Tibial nerve (tissue), 4 donors: ENCODE measurements around the gene EFCAB12. TPM values are rescaled to one million over a fixed set of nuclear protein-coding genes. Genes with fewer than 3 reads are reported as not detected.
"Not testable (repeated sequence)": the region's sequence is repeated elsewhere in the genome, so short reads cannot be mapped to it uniquely, and the experiment has no call there.

Experiments used
- DNase-seq, 2 donors: peaks; one replicate each; pipeline ENCODE4 v3.0.0-alpha.2; 2019; ENCODE audit warnings: low spot score in 2 of 2
- H3K27ac ChIP-seq, 4 donors: fragments of 200-600 bp; sonication (generic) in 3 of 4; one replicate each; pipeline ENCODE4 v1.5.1; 2017 to 2019; ENCODE audit warnings: mild to moderate bottlenecking in 1 of 4
- H3K27me3 ChIP-seq, 2 donors: fragments of 200-600 bp; sonication (generic) in 1 of 2; one replicate each; pipeline versions ENCODE4 v1.5.1 to v1.6.0; 2017 to 2019
- H3K36me3 ChIP-seq, 3 donors: fragments of 200-600 bp; sonication (generic); one replicate each; pipeline ENCODE4 v1.5.1; 2018 to 2019
- H3K4me1 ChIP-seq, 4 donors: fragments of 200-600 bp; sonication (generic) in 3 of 4; one replicate each; pipeline ENCODE4 v1.5.1; 2017 to 2019
- H3K4me3 ChIP-seq, 4 donors: fragments of 200-600 bp; sonication (generic) in 3 of 4; one replicate each; pipeline ENCODE4 v1.5.1; 2017 to 2019; ENCODE audit warnings: mild to moderate bottlenecking in 1 of 4, moderate library complexity in 1 of 4
- H3K9me3 ChIP-seq, 4 donors: fragments of 200-600 bp; sonication (generic) in 3 of 4; one replicate each; pipeline ENCODE4 v1.5.1; 2017 to 2019
- CTCF ChIP-seq, 5 experiments: fragments of 200-600 bp in 3 of 5; fragments of 450-650 bp in 2 of 5; sonication (generic) in 3 of 5; IDR thresholded peaks; one replicate each; pipeline ENCODE4 v1.5.1; 2016 to 2019; ENCODE audit warnings: antibody characterized with exemption in 5 of 5, mild to moderate bottlenecking in 3 of 5, moderate library complexity in 2 of 5
- EP300 ChIP-seq, 2 donors: sonication (generic); formaldehyde crosslinking; IDR thresholded peaks; one replicate each; pipeline ENCODE4 v1.6.1; 2017; ENCODE audit warnings: antibody characterized with exemption in 2 of 2, mild to moderate bottlenecking in 1 of 2
- POLR2A ChIP-seq, 2 donors: fragments of 450-650 bp; IDR thresholded peaks; one replicate each; pipeline ENCODE4 v1.6.1; 2017; ENCODE audit warnings: antibody characterized with exemption in 2 of 2, mild to moderate bottlenecking in 2 of 2, moderate library complexity in 2 of 2
- WGBS, 2 donors: methylation state at CpG; one replicate each; pipeline ENCODE4 v1.1.5; 2018; 5-methylcytosine and 5-hydroxymethylcytosine counted together
- total RNA-seq, 4 donors: library from RNA; depleted of rRNA; stranded (reverse); fragments of >200 nt; gene quantifications; one replicate each; pipeline ENCODE4 v1.1.0, GENCODE V29; 2016

EFCAB12 gene
- total RNA-seq, 4 donors from 2014 or later, result 0.22 to 2.2 (median 0.46) TPM

DNA sequence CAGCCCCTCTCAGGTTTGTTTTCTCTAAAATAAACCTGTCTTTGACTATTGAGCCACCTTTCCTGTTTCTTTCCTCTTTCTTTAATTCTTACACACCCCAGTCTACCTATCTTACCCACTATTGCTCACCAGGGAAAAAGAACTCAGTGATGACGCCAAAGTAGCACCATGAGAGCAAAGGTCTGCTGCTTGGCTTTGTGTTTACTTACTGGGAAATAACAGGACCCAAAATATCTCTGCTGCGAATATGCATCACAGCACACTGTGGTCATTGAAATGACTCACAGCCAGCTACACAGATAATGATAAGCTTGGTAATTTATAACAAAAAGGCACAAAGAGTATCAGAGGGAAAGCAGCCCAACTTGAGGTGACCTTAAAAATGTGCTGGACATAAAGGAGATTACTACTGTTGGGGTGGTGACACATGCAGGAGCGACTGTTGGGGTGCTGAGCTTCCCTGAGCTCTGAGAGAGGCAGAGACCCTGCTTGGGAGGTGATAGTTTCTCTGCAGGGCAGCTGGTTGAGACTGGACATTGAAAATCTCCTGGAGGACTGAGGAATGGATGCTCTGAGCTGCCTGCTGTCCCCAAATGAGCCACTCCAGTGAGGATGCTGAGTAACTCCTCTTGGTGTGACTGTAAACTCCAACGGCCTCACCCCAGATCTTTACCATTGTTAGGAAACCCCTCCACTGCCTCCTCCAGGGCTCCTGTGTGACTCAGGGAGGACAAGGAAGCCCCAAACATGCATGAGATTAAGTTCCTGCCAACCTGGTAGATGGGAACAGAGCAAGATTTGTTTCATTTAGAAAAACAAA is 14.5 kb downstream of the EFCAB12 start:
- TF ChIP-seq EP300 (IDR thresholded peaks at IDR 0.05) (no peak), CTCF (IDR thresholded peaks at IDR 0.05) (no peak), POLR2A (IDR thresholded peaks at IDR 0.05) (no peak)
- Histone ChIP-seq H3K9me3 (no peaks in the 10 kb centered on the region), H3K4me3 (no peak overlapping the region), H3K27ac (no peak overlapping the region), H3K4me1 (no peaks in the 10 kb centered on the region), H3K27me3 (no peaks in the 10 kb centered on the region), H3K36me3 (no peaks in the 10 kb centered on the region)
- DNase-seq, result no peak
- 42 to 61% methylated on average over 4 of the region's 4 CpGs for WGBS, 2 donors

- not testable (repeated sequence) for DNase-seq, H3K9me3 ChIP-seq, H3K27ac ChIP-seq, H3K36me3 ChIP-seq, H3K4me3 ChIP-seq, H3K27me3 ChIP-seq, H3K4me1 ChIP-seq
- 37 to 48% methylated on average over 3 of the region's 3 CpGs for WGBS, 2 donors
Observed at GRCh38 chr3:129413238-129413637, 15.2 kb downstream of the EFCAB12 start.

DNA sequence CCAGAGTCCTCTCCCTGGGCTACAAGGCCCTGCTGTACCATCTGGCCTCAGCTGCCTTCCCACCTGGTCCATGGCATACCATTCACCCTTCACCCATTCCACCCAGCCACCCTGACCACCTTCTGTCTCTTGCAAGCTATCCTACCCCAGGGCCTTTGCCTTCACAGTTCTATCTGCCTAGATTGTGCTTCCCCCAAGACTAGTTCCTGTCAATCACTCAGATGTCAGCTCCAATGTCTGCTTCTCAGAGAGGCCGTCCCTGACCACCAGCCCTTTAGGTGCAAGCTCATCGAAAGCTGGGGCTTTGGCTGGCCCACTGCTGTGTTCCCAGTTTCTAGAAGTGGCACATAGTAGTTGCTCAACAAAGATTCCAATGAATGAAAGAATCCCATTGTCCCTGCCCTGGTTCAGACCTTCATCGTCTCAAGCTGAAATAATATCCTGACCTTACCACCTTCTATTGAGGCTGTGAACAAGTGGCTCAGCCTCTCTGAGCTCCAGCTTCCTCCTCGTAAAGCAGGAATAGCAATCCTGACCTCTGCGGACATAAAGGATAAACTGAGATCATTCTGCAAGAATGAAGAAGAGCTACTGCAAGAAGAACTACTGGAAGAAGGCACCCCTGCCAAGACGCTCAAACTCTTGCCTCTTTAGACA is 15.8 kb downstream of the EFCAB12 start:
- no peaks in the 10 kb centered on the region for H3K27me3 ChIP-seq
- DNase-seq, result no peak
- H3K4me1 ChIP-seq, result no peaks in the 10 kb centered on the region
- 36 to 56% methylated on average over 6 of the region's 6 CpGs for WGBS, 2 donors
- TF ChIP-seq POLR2A (IDR thresholded peaks at IDR 0.05) (no peak), EP300 (IDR thresholded peaks at IDR 0.05) (no peak), CTCF (IDR thresholded peaks at IDR 0.05) (no peak)
- no peak overlapping the region for H3K27ac ChIP-seq
- no peaks in the 10 kb centered on the region for H3K9me3 ChIP-seq
- H3K4me3 ChIP-seq, result no peak overlapping the region
- no peaks in the 10 kb centered on the region for H3K36me3 ChIP-seq

- no peaks in the 10 kb centered on the region for H3K9me3 ChIP-seq
- H3K36me3 ChIP-seq, result no peaks in the 10 kb centered on the region
- 86 to 88% methylated on average over 17 of the region's 17 CpGs for WGBS, 2 donors
- H3K27ac ChIP-seq, result no peak overlapping the region
- no peak overlapping the region for H3K4me3 ChIP-seq
- H3K27me3 ChIP-seq, result no peaks in the 10 kb centered on the region
- no peak for TF ChIP-seq EP300 (IDR thresholded peaks at IDR 0.05)
- H3K4me1 ChIP-seq, result no peaks in the 10 kb centered on the region
- DNase-seq, result no peak
Observed at GRCh38 chr3:129410971-129411370, 17.5 kb downstream of the EFCAB12 start.

DNA sequence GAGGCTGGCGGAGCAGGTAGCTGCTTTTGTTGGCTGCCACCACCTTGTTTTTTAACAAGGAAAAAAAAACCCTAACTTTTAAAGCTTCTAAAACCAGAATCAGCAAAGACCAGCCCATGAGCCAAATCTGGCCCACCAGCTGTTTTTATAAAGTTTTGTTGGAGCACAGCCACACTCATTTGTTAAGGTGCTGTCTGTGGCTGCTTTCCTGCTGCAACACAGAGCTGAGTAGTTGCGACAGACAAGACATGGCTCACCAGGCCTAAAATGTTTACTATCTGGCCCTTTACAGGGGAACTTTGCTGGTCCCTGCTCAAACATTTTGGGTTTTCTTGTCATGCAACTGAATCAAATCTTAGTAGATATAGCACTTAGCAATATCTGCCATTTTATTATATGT is 18.9 kb downstream of the EFCAB12 start:
- TF ChIP-seq EP300 (IDR thresholded peaks at IDR 0.05) (no peak), CTCF (IDR thresholded peaks at IDR 0.05) (no peak), POLR2A (IDR thresholded peaks at IDR 0.05) (no peak)
- 77 to 80% methylated on average over 2 of the region's 2 CpGs for WGBS, 2 donors
- H3K27me3 ChIP-seq, result no peaks in the 10 kb centered on the region
- no peaks in the 10 kb centered on the region for H3K9me3 ChIP-seq
- no peak overlapping the region for H3K4me3 ChIP-seq
- no peak for DNase-seq
- no peaks in the 10 kb centered on the region for H3K36me3 ChIP-seq
- H3K4me1 ChIP-seq, result no peaks in the 10 kb centered on the region
- H3K27ac ChIP-seq, result no peak overlapping the region

- H3K9me3 ChIP-seq, result no peaks in the 10 kb centered on the region
- no peak overlapping the region for H3K4me3 ChIP-seq
- DNase-seq, result no peak
- no peaks in the 10 kb centered on the region for H3K4me1 ChIP-seq
- 77 to 81% methylated on average over 5 of the region's 5 CpGs for WGBS, 2 donors
- no peaks in the 10 kb centered on the region for H3K27me3 ChIP-seq
- H3K36me3 ChIP-seq, result no peaks in the 10 kb centered on the region
- TF ChIP-seq EP300 (IDR thresholded peaks at IDR 0.05), result no peak
- TF ChIP-seq CTCF (IDR thresholded peaks at IDR 0.05), result no peak
- no peak for TF ChIP-seq POLR2A (IDR thresholded peaks at IDR 0.05)
- H3K27ac ChIP-seq, result no peak overlapping the region
Observed at GRCh38 chr3:129404610-129405009, 23.8 kb downstream of the EFCAB12 start.
